ENCODE data around the gene RELN. TPM values are rescaled to one million over a fixed set of nuclear protein-coding genes. Genes with fewer than 3 reads are reported as not detected.

The RELN gene
- total RNA-seq, 4 donors from 2014 or later = 2.5 to 10.1 (median 6.5) TPM

GRCh38 chr7:103541026-103541425 lies 448.4 kb downstream of the RELN start:
- TF ChIP-seq, protein P1, sequence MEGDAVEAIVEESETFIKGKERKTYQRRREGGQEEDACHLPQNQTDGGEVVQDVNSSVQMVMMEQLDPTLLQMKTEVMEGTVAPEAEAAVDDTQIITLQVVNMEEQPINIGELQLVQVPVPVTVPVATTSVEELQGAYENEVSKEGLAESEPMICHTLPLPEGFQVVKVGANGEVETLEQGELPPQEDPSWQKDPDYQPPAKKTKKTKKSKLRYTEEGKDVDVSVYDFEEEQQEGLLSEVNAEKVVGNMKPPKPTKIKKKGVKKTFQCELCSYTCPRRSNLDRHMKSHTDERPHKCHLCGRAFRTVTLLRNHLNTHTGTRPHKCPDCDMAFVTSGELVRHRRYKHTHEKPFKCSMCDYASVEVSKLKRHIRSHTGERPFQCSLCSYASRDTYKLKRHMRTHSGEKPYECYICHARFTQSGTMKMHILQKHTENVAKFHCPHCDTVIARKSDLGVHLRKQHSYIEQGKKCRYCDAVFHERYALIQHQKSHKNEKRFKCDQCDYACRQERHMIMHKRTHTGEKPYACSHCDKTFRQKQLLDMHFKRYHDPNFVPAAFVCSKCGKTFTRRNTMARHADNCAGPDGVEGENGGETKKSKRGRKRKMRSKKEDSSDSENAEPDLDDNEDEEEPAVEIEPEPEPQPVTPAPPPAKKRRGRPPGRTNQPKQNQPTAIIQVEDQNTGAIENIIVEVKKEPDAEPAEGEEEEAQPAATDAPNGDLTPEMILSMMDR (IDR thresholded peaks at IDR 0.05) = no peak
- TF ChIP-seq POLR2A (IDR thresholded peaks at IDR 0.05; ENCODE audit: low read depth) (no peak), EP300 (IDR thresholded peaks at IDR 0.05) (no peak), POLR2AphosphoS5 (IDR thresholded peaks at IDR 0.05) (no peak)
- intact Hi-C loops (cut with DNase I) = no loop called here
- H3K27me3 ChIP-seq = no peaks in the 10 kb centered on the region
- H3K4me3 ChIP-seq = no peak overlapping the region
- peaks cover 0 to 7% (median 0%) of the 10 kb centered on the region in 4 donors for H3K4me1 ChIP-seq
- DNase-seq (ENCODE audit: extremely low spot score) = no peak
- H3K36me3 ChIP-seq = no peaks in the 10 kb centered on the region
- no peaks in the 10 kb centered on the region for H3K9me3 ChIP-seq
- no peak overlapping the region for H3K27ac ChIP-seq (replicated peaks in 1 of 4)
- 49% methylated on average over 4 of the region's 4 CpGs for WGBS

DNA sequence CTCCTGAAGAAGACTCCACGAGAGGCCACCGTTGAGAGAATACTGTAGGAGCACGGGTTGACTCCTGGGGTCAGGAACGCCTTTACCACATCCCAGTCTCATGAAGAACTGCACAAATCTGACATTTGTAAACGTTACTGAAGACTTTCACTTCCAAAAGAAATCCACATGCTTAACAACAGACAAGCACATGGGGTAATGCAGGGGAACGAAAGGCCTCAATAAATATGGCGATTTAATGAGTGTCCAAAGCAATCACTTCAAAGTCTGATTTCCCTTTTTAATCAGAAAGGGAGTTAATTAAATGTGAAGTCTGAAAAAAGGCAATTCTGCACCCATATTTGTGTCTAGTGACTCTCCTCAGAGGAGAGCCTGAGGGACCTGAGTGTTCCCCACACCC lies 449.1 kb downstream of the RELN start:
- intact Hi-C loops (cut with DNase I) = no loop called here
- Histone ChIP-seq H3K27ac (replicated peaks in 1 of 4) (no peak overlapping the region), H3K27me3 (no peaks in the 10 kb centered on the region), H3K9me3 (no peaks in the 10 kb centered on the region), H3K36me3 (no peaks in the 10 kb centered on the region), H3K4me3 (no peak overlapping the region), H3K4me1 (peaks cover 0 to 7% (median 0%) of the 10 kb centered on the region in 4 donors)
- TF ChIP-seq POLR2A (IDR thresholded peaks at IDR 0.05; ENCODE audit: low read depth) (no peak), POLR2AphosphoS5 (IDR thresholded peaks at IDR 0.05) (no peak), EP300 (IDR thresholded peaks at IDR 0.05) (no peak)
- TF ChIP-seq, protein P1 (IDR thresholded peaks at IDR 0.05) = no peak
- DNase-seq (ENCODE audit: extremely low spot score) = no peak
- whole genome bisulfite sequencing = 66% methylated on average over 7 of the region's 7 CpGs

GRCh38 chr7:103539875-103540274 lies 449.6 kb downstream of the RELN start:
- Histone ChIP-seq H3K27ac (replicated peaks in 1 of 4) (no peak overlapping the region), H3K36me3 (no peaks in the 10 kb centered on the region), H3K27me3 (no peaks in the 10 kb centered on the region), H3K4me1 (peaks cover 0 to 7% (median 0%) of the 10 kb centered on the region in 4 donors), H3K9me3 (no peaks in the 10 kb centered on the region), H3K4me3 (no peak overlapping the region)
- intact Hi-C loops (cut with DNase I) = no loop called here
- no peak for TF ChIP-seq POLR2A (IDR thresholded peaks at IDR 0.05; ENCODE audit: low read depth)
- TF ChIP-seq, protein P1 (IDR thresholded peaks at IDR 0.05) = no peak
- TF ChIP-seq EP300 (IDR thresholded peaks at IDR 0.05) = no peak
- 89% methylated on average over 8 of the region's 8 CpGs for WGBS
- no peak for DNase-seq (ENCODE audit: extremely low spot score)

DNA sequence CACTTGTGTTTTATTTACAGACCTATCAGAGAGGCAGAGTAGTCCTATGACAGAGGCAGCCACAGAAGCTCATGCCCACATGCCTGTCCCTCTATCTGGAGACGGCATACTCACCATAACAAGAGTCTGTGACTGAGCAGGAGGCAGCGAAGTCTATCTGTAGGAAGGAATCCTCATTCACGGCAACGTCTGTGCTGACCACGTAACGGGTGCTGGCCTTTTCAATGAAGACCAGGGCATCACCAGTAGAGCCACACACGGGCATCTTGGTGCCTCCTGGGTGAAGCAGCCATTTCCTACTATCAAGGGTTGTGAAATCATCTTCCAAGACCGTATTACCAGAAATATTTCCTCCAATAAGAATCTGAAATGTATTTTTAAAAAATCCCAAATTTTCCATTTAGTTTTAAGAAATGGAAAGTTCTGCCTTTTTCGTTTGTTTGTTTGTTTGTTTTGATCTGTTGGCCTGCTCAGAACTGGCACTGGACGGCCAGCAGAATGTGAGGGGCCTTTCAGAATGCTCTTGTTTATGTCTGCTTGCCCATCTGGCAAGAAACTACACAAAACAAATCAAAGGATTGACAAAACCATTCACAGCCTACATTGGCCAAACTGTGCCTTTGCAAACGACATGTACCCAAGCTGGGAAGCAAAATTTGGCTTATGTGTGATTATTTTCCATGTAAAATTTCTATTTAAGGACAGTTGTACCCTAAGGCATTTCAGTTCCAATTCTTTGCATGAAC lies 450.3 kb downstream of the RELN start:
- no peaks in the 10 kb centered on the region for H3K9me3 ChIP-seq

More for the DNA sequence above, 450.3 kb downstream of the RELN start:
- intact Hi-C loops (cut with DNase I) = no loop called here
- peaks cover 0 to 7% (median 0%) of the 10 kb centered on the region in 4 donors for H3K4me1 ChIP-seq
- no peaks in the 10 kb centered on the region for H3K27me3 ChIP-seq
- no peak overlapping the region for H3K27ac ChIP-seq (replicated peaks in 1 of 4)
- 82% methylated on average over 11 of the region's 11 CpGs for WGBS
- TF ChIP-seq EP300 (IDR thresholded peaks at IDR 0.05) = no peak
- no peak for TF ChIP-seq POLR2AphosphoS5 (IDR thresholded peaks at IDR 0.05)
- TF ChIP-seq, protein P1 (IDR thresholded peaks at IDR 0.05) = no peak
- TF ChIP-seq POLR2A (IDR thresholded peaks at IDR 0.05; ENCODE audit: low read depth) = no peak
- H3K36me3 ChIP-seq = no peaks in the 10 kb centered on the region
- no peak overlapping the region for H3K4me3 ChIP-seq
- no peak for DNase-seq (ENCODE audit: extremely low spot score)
